GM12891 (cell line): ENCODE data around the gene FAM89A.
A peak's percentile ranks its signal among the peaks of the same experiment; 100 is the strongest.

Experiments
- DNase-seq: peaks from one replicate; pipeline ENCODE4 v3.0.0; 2011; ENCODE audit warnings: low spot score; ENCODE audit not compliant: insufficient read length
- FAIRE-seq: peaks from 2 replicates; lab custom pipeline; 2011; peaks lifted over from hg19 to GRCh38; lab: Jason Lieb, UNC
- PAX5 ChIP-seq: IDR thresholded peaks from 2 replicates; pipeline ENCODE4 v1.6.1; 2011; ENCODE audit warnings: low read length, moderate library complexity, mild to moderate bottlenecking; ENCODE audit not compliant: insufficient read depth, severe bottlenecking
- POLR2A ChIP-seq: IDR thresholded peaks from 2 replicates; pipeline ENCODE4 v1.6.1; 2011; ENCODE audit warnings: low read depth, low read length, control low read depth
- POLR2AphosphoS5 ChIP-seq: IDR thresholded peaks from 2 replicates; pipeline ENCODE4 v1.6.1; 2011; ENCODE audit warnings: low read depth, low read length, control low read depth
- POU2F2 ChIP-seq: IDR thresholded peaks from 2 replicates; pipeline ENCODE4 v1.6.1; 2011; ENCODE audit warnings: low read depth, mild to moderate bottlenecking, control low read depth, low read length, moderate library complexity
- SPI1 ChIP-seq: IDR thresholded peaks from 2 replicates; pipeline ENCODE4 v1.6.1; 2011; ENCODE audit warnings: low read depth, low read length, control low read depth
- TAF1 ChIP-seq: IDR thresholded peaks from 2 replicates; pipeline ENCODE4 v1.6.1; 2011; ENCODE audit warnings: low read depth, low read length, control low read depth

Gene FAM89A

GRCh38 chr1:230979952-230980351 is 60.1 kb downstream of the FAM89A start:
- FAIRE-seq (peak; percentile 9), DNase-seq (no peak)
- TF ChIP-seq POLR2A (no peak), POU2F2 (no peak), SPI1 (peak; percentile 54), PAX5 (no peak)

- TF ChIP-seq POLR2AphosphoS5 (no peak), SPI1 (no peak), POU2F2 (no peak; the same call in 1 of the 2 replicates), PAX5 (no peak), POLR2A (no peak), TAF1 (no peak)
- FAIRE-seq: no peak
These were observed 60.7 kb downstream of the FAM89A start for GRCh38 chr1:230979389-230979716.

GRCh38 chr1:230978491-230979388 is 61.3 kb downstream of the FAM89A start, which contains the start of the genes ARV1 and TTC13:
TSS of gene ARV1 (plus strand) at chr1:230979094. CDS start at chr1:230979106, 12 bp downstream.
TSS of gene TTC13 (minus strand) at chr1:230978861. CDS start at chr1:230978830, 31 bp downstream.
- peak; percentile 90 for DNase-seq
- FAIRE-seq: peak; percentile 97
- peak; percentile 62 for TF ChIP-seq PAX5
- TF ChIP-seq TAF1: peak; percentile 54
- TF ChIP-seq POLR2A: peak; percentile 92; the same call in 1 of the 2 replicates
- TF ChIP-seq POU2F2: peak; percentile 6; the same call in 1 of the 2 replicates
- peak; percentile 91 for TF ChIP-seq POLR2AphosphoS5
- TF ChIP-seq SPI1: no peak

More at GRCh38 chr1:230979389-230979716, 60.7 kb downstream of the FAM89A start:
- no peak for DNase-seq

- no peak for FAIRE-seq
- DNase-seq: peak; percentile 14
- no peak for TF ChIP-seq POU2F2
- TF ChIP-seq PAX5: no peak
- no peak for TF ChIP-seq TAF1
- no peak for TF ChIP-seq POLR2AphosphoS5
- TF ChIP-seq SPI1: no peak
- no peak for TF ChIP-seq POLR2A
These were observed 62.1 kb downstream of the FAM89A start for GRCh38 chr1:230977761-230978490.

GRCh38 chr1:230976825-230977747 is 63.0 kb downstream of the FAM89A start:
- DNase-seq (no peak), FAIRE-seq (peak; percentile 77)
- TF ChIP-seq SPI1 (peak; percentile 49), POLR2A (no peak), POLR2AphosphoS5 (no peak), PAX5 (no peak)

GRCh38 chr1:230976360-230976759 is 63.7 kb downstream of the FAM89A start:
- TF ChIP-seq POLR2AphosphoS5 (no peak), SPI1 (no peak), PAX5 (no peak), POLR2A (no peak), POU2F2 (no peak), TAF1 (no peak)
- FAIRE-seq (no peak), DNase-seq (no peak)

GRCh38 chr1:230975636-230976035 is 64.4 kb downstream of the FAM89A start:
- DNase-seq (no peak), FAIRE-seq (no peak)
- TF ChIP-seq POLR2AphosphoS5: no peak
- TF ChIP-seq TAF1: no peak
- TF ChIP-seq POU2F2: no peak
- no peak for TF ChIP-seq SPI1
- no peak for TF ChIP-seq PAX5
- no peak for TF ChIP-seq POLR2A

- peak; percentile 86 for FAIRE-seq
- peak; percentile 20 for DNase-seq
- TF ChIP-seq TAF1 (no peak), POLR2A (no peak), POU2F2 (no peak)
These were observed 67.2 kb downstream of the FAM89A start for GRCh38 chr1:230972855-230973271.

- TF ChIP-seq SPI1: no peak
- no peak for TF ChIP-seq PAX5
- no peak for TF ChIP-seq POLR2A
- TF ChIP-seq TAF1: no peak
- TF ChIP-seq POLR2AphosphoS5: no peak
- no peak for TF ChIP-seq POU2F2
- DNase-seq (no peak), FAIRE-seq (no peak)
These were observed 68.3 kb downstream of the FAM89A start for GRCh38 chr1:230971771-230972170.
